ENCODE results near the gene ZNF407. TPM values are rescaled to one million over a fixed set of nuclear protein-coding genes. Genes with fewer than 3 reads are reported as not detected.

ZNF407 gene
- total and polyA plus RNA-seq, 9 donors: 5.3 to 22.3 (median 18.7) TPM

- Histone ChIP-seq H3K9me3 (no peaks in the 10 kb centered on the region), H3K36me3 (no peaks in the 10 kb centered on the region), H3K4me1 (ENCODE audit: insufficient read depth) (no peaks in the 10 kb centered on the region), H3K27ac (no peak overlapping the region), H3K4me3 (no peak overlapping the region), H3K27me3 (no peaks in the 10 kb centered on the region)
- intact Hi-C loops (cut with DNase I): no loop called here
- 96 to 99% (median 96%) methylated on average over 4 of the region's 4 CpGs for WGBS, 3 donors
- no peak for DNase-seq
- no peak for TF ChIP-seq POLR2A (IDR thresholded peaks at IDR 0.05)
- TF ChIP-seq EP300 (IDR thresholded peaks at IDR 0.05): no peak
- no peak for TF ChIP-seq CTCF (IDR thresholded peaks at IDR 0.05)
Observed at GRCh38 chr18:74928194-74928968, 330.7 kb downstream of the ZNF407 start.

- Histone ChIP-seq H3K27me3 (no peaks in the 10 kb centered on the region), H3K4me3 (no peak overlapping the region), H3K9me3 (no peaks in the 10 kb centered on the region), H3K4me1 (ENCODE audit: insufficient read depth) (no peaks in the 10 kb centered on the region), H3K27ac (no peak overlapping the region), H3K36me3 (no peaks in the 10 kb centered on the region)
- no peak for TF ChIP-seq CTCF (IDR thresholded peaks at IDR 0.05)
- no peak for TF ChIP-seq POLR2A (IDR thresholded peaks at IDR 0.05)
- no peak for TF ChIP-seq EP300 (IDR thresholded peaks at IDR 0.05)
- no peak for DNase-seq
- intact Hi-C loops (cut with DNase I): no loop called here
- WGBS, 3 donors: 69 to 83% (median 71%) methylated on average over 11 of the region's 11 CpGs
Observed at GRCh38 chr18:74929110-74929509, 331.4 kb downstream of the ZNF407 start.

GRCh38 chr18:74930616-74931015 lies 332.9 kb downstream of the ZNF407 start:
- intact Hi-C loops (cut with DNase I): no loop called here
- H3K27me3 ChIP-seq: no peaks in the 10 kb centered on the region
- no peak overlapping the region for H3K4me3 ChIP-seq
- no peaks in the 10 kb centered on the region for H3K36me3 ChIP-seq
- 77 to 88% (median 87%) methylated on average over 1 of the region's 1 CpG for WGBS, 3 donors
- H3K27ac ChIP-seq: no peak overlapping the region
- DNase-seq: no peak
- TF ChIP-seq EP300 (IDR thresholded peaks at IDR 0.05) (no peak), POLR2A (IDR thresholded peaks at IDR 0.05) (no peak), CTCF (IDR thresholded peaks at IDR 0.05) (no peak)
- no peaks in the 10 kb centered on the region for H3K9me3 ChIP-seq
- no peaks in the 10 kb centered on the region for H3K4me1 ChIP-seq (ENCODE audit: insufficient read depth)

GRCh38 chr18:74933930-74934329 lies 336.3 kb downstream of the ZNF407 start:
- no peaks in the 10 kb centered on the region for H3K36me3 ChIP-seq
- no peak overlapping the region for H3K4me3 ChIP-seq
- H3K27ac ChIP-seq: no peak overlapping the region
- no peaks in the 10 kb centered on the region for H3K27me3 ChIP-seq
- H3K9me3 ChIP-seq: no peaks in the 10 kb centered on the region
- H3K4me1 ChIP-seq (ENCODE audit: insufficient read depth): no peaks in the 10 kb centered on the region
- TF ChIP-seq EP300 (IDR thresholded peaks at IDR 0.05): no peak
- TF ChIP-seq CTCF (IDR thresholded peaks at IDR 0.05): no peak
- TF ChIP-seq POLR2A (IDR thresholded peaks at IDR 0.05): no peak
- WGBS, 3 donors: 95 to 97% (median 97%) methylated on average over 4 of the region's 4 CpGs
- DNase-seq: no peak
- intact Hi-C loops (cut with DNase I): no loop called here
